Measurements from ENCODE around the gene CDK16.

CDK16 gene

DNA sequence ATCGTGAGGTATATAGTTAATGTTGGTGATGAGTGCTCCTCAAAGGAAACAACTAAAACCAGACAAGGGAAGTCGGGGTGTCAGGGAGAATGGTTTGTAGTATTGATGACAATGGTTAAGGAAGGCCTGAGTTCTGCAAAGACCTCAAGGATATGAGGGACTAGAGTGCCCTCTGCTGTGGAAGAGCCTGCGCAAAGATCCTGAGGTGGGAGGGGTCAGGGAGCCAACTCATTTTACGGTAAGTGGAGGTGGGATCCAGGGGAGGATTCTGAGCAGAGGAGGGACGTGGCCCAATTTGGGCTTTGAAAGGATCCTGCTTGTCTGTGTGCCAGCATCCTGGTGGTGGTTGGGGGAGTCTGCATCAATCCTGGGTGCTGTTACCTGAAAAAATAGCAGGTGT lies 13.5 kb upstream of the CDK16 start:
- TF ChIP-seq FOXK2 (IDR thresholded peaks at IDR 0.05) = no peak
- TF ChIP-seq NFRKB (IDR thresholded peaks at IDR 0.05) = no peak
- no peak for TF ChIP-seq FOXM1 (IDR thresholded peaks at IDR 0.05; ENCODE audit: borderline replicate concordance)
- TF ChIP-seq TARDBP (IDR thresholded peaks at IDR 0.05) = no peak
- POLR2A ChIA-PET = interaction anchor here (2.7 kb wide), 1 partner anchor 13 kb away, joined by 8 read pairs; no protein-coding TSS in a partner anchor
- CTCF ChIA-PET = interaction anchor here (0.6 kb wide), 1 partner anchor 179 kb away, joined by 3 read pairs; no protein-coding TSS in a partner anchor
- no peak for DNase-seq (ENCODE audit: extremely low spot score)

DNA sequence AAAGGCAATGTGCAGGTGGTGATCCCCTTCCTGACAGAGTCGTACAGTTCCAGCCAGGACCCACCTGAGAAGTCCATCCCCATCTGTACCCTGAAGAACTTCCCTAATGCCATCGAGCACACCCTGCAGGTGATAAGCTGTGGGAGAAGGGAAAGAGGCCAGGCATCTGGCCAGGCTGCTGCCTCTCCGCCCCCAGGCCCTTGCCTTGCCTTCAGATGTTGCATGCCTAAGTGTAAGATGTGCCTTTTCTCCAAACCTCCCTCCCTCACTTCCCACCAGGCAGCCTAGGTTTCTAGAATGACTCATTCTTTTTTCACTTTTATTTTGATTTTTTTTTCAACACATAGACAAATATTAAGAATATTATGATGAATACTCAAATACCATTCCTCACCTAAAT lies 12.2 kb upstream of the CDK16 start:
- no peak for DNase-seq (ENCODE audit: extremely low spot score)
- CTCF ChIA-PET = no interaction called here
- POLR2A ChIA-PET = interaction anchor here (0.6 to 2.7 kb wide), 3 partner anchors 10 to 27 kb away, joined by 3 to 8 read pairs (median 4); partner anchors contain the start of gene USP11

DNA sequence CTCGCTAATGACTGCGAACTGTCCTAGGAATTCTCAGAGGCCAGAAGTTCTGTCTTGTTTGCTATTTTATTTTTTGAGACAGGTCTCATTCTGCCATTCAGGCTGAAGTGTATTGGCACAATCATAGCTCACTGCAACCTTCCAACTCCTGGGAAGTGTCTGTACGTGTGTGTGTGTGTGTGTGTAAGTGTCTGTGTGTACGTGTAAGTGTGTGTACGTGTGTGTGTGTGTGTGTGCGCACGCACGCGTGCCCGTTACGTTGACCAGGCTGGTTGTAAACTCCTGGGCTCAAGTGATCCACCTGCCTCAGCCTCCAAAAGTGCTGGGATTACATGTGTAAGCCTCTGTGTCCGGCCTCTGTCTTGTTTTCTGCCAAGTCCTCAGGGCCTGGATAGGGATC lies 10.4 kb upstream of the CDK16 start:
- TF ChIP-seq FOXA1 (IDR thresholded peaks at IDR 0.05) (no peak), SUZ12 (IDR thresholded peaks at IDR 0.05) (no peak), ZNF384 (IDR thresholded peaks at IDR 0.05) (no peak), ELF4 (IDR thresholded peaks at IDR 0.05) (no peak), ARNT (IDR thresholded peaks at IDR 0.05) (no peak), HDGF (IDR thresholded peaks at IDR 0.05; ENCODE audit: borderline replicate concordance) (no peak), L3MBTL2 (conservative IDR thresholded peaks at IDR 0.05) (no peak), LEF1 (IDR thresholded peaks at IDR 0.05; ENCODE audit: borderline replicate concordance) (no peak), NFRKB (IDR thresholded peaks at IDR 0.05) (no peak), SP1 (IDR thresholded peaks at IDR 0.05) (no peak), BHLHE40 (IDR thresholded peaks at IDR 0.05; ENCODE audit: borderline replicate concordance) (no peak), CTBP1 (IDR thresholded peaks at IDR 0.05; ENCODE audit: borderline replicate concordance) (no peak), FOXK2 (IDR thresholded peaks at IDR 0.05) (no peak), FOXM1 (IDR thresholded peaks at IDR 0.05; ENCODE audit: borderline replicate concordance) (no peak), TARDBP (IDR thresholded peaks at IDR 0.05) (no peak)
- TF ChIP-seq, protein P1, sequence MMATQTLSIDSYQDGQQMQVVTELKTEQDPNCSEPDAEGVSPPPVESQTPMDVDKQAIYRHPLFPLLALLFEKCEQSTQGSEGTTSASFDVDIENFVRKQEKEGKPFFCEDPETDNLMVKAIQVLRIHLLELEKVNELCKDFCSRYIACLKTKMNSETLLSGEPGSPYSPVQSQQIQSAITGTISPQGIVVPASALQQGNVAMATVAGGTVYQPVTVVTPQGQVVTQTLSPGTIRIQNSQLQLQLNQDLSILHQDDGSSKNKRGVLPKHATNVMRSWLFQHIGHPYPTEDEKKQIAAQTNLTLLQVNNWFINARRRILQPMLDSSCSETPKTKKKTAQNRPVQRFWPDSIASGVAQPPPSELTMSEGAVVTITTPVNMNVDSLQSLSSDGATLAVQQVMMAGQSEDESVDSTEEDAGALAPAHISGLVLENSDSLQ (IDR thresholded peaks at IDR 0.05) = no peak
- ChIA-PET CTCF (no interaction called here), POLR2A (no interaction called here)
- DNase-seq (ENCODE audit: extremely low spot score) = no peak

More for the DNA sequence above, 12.2 kb upstream of the CDK16 start:
- TF ChIP-seq L3MBTL2 (conservative IDR thresholded peaks at IDR 0.05) (no peak), TARDBP (IDR thresholded peaks at IDR 0.05) (no peak), FOXM1 (IDR thresholded peaks at IDR 0.05; ENCODE audit: borderline replicate concordance) (no peak), ELF4 (IDR thresholded peaks at IDR 0.05) (no peak), FOXK2 (IDR thresholded peaks at IDR 0.05) (no peak), SP1 (IDR thresholded peaks at IDR 0.05) (no peak), ZNF384 (IDR thresholded peaks at IDR 0.05) (no peak), SUZ12 (IDR thresholded peaks at IDR 0.05) (no peak)
- TF ChIP-seq, protein P1 (IDR thresholded peaks at IDR 0.05) = no peak

DNA sequence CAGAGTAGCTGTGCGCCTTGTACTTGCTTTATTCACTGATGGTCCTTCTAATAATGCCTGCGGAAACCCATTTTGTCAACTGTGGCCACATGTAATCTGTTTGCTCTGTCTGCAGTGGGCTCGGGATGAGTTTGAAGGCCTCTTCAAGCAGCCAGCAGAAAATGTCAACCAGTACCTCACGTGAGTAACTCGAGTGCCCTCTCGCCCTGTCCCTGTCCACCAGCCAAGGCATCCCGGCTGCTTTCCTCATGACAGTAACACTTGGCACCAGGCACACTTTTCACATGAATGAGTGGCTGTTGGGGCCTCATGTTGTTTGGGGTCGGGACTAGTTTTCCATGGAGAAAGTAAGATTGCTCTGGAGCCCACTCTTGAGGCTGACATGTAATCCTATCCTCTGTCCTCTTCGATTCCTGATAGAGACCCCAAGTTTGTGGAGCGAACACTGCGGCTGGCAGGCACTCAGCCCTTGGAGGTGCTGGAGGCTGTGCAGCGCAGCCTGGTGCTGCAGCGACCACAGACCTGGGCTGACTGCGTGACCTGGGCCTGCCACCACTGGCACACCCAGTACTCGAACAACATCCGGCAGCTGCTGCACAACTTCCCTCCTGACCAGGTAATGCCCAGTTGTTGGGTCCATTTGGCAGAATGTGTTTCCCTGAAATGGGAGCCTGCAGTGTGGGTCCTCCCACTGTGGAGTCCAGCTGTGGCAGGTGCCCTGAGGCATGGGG lies 8.8 kb upstream of the CDK16 start:
- ChIA-PET POLR2A (no interaction called here), CTCF (no interaction called here)
- no peak for DNase-seq (ENCODE audit: extremely low spot score)
- TF ChIP-seq SUZ12 (IDR thresholded peaks at IDR 0.05) (no peak), NFRKB (IDR thresholded peaks at IDR 0.05) (no peak), LEF1 (IDR thresholded peaks at IDR 0.05; ENCODE audit: borderline replicate concordance) (no peak), SP1 (IDR thresholded peaks at IDR 0.05) (no peak), ZNF384 (IDR thresholded peaks at IDR 0.05) (no peak)
- TF ChIP-seq, protein P1 (IDR thresholded peaks at IDR 0.05) = no peak

DNA sequence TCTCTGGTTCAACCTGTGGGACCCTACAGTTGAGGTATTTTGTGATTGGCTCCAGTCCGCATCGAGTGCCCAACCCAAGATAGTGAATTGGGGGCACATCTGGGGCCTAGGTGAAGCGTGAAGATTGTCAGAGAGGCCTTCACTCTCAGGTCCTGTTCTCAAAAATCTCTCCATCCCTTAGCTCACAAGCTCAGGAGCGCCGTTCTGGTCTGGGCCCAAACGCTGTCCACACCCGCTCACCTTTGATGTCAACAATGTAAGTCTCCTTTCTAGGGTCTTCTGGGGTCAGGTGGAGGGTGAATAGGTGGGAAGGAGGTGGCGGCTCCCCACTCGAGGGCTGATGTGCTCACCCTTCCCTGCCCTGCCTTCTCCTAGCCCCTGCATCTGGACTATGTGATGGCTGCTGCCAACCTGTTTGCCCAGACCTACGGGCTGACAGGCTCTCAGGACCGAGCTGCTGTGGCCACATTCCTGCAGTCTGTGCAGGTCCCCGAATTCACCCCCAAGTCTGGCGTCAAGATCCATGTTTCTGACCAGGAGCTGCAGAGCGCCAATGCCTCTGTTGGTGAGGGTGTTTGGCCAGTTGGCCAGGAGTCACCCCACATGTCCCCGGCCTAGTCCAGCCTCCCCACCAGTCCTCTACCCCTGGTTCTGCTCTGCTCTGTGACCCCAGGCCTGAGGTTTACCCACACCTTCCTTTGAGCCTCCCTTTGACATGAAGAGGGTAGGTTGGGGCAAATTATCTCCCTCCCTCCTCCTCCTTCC lies 7.6 kb upstream of the CDK16 start:
- DNase-seq (ENCODE audit: extremely low spot score) = no peak
- ChIA-PET POLR2A (no interaction called here), CTCF (no interaction called here)
- TF ChIP-seq ELF4 (IDR thresholded peaks at IDR 0.05) (no peak), LEF1 (IDR thresholded peaks at IDR 0.05; ENCODE audit: borderline replicate concordance) (no peak), L3MBTL2 (conservative IDR thresholded peaks at IDR 0.05) (no peak), BHLHE40 (IDR thresholded peaks at IDR 0.05; ENCODE audit: borderline replicate concordance) (no peak), SUZ12 (IDR thresholded peaks at IDR 0.05) (no peak), ZNF384 (IDR thresholded peaks at IDR 0.05) (no peak)
- TF ChIP-seq, protein P1 (IDR thresholded peaks at IDR 0.05) = no peak

All from HEK293T (cell line).